T-helper 22 cell (primary cell): ENCODE data around the gene ODF2.
"Not testable (repeated sequence)": the region's sequence is repeated elsewhere in the genome, so short reads cannot be mapped to it uniquely, and the experiment has no call there.

Experiments used
- DNase-seq: peaks from one replicate; pipeline ENCODE4 v3.0.0-alpha.2; 2020; ENCODE audit warnings: low read depth

ODF2 gene

DNA sequence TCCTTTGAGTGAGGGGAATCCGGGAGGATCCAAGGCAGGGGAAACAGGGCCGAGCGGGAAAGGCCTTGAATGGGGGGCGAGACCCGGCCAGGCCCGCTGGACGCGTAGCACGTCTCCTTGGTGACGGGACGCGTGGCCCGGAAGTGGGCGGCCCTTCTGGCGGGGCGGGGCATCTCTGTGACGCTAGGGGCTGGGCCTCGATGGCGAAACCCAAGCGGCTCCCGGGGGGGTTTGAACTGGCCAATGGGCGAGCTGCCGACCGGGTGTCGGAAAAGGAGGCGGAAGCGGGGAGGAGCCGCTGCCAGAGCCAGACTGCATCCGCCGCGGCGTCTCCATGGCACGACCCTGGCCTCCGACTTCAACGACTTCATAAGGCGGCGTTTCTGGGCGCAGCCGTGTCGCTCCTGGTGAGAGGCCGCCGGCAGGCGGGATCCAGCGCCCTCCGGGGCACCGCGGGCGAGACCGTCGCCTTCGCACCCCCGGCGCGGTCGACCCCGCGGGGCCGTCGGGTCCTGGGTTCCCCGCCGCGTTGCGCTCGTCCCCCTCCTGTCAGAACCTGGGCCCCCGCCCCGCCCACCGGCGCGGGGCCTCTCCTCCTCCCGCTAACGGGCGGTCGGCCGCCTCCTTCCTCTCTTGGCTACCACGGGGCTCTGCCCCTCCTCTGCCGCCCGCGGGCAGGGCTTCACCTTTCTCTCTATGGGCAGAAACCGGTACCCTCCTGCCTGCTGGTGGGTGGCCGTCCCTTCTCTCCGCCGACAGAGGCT is at the start of gene ODF2:
Gene ODF2, plus strand, starts transcription at position 158 of the 764 bp plus-strand sequence. Its CDS starts 86 bp downstream, at position 244.
- DNase-seq: peak; percentile 97

DNA sequence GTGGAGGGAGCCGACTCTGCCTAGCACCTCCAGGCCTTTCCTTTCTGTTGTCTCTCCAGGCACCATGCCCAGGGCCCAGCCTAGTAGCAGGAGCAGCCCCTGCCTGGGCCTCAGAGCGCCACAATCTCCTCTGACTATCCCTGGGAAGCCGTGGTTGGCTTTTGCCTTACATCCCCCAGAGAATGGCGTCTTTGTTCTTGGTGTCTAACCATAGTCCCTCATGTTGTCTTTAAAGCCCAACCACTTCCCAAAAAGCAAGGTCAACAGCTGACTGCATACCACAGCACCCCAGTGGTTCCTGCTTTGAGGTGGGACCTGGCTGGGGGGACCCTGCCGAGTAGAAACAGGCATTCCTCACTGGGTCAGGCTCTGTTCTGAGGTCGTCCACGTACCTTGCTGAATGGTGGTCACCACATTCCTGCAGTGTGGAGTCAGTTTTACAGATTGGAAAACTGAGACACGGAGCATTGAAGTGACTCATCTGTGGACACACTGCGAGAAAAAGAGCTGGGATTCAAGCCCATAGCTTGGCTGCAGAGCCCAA is 48.9 kb upstream of the ODF2 start:
- DNase-seq: no peak

DNA sequence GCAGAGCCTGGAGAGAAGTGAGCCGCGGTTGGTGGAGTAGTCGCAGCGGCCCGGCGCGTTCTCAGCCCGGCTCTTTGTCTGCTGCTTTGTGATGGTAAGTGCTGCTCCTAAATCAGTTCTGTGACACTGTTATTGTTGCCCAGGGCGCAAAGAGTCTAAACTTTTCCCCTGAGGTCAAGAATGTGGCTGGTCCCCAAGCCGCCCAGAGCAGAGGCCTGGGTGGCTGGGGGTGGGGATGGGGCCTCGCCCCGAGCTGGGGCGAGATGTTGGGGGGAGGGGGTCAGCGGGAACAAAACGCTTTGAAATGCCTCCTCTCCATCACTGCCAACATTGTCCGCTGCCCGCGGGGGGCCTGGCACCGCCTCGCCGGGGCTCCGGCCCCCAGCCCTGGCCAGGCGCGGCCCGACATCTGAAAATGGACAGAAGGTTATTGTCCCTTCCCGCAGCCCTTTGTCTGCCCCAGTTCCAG is 46.8 kb upstream of the ODF2 start:
- no peak for DNase-seq

DNA sequence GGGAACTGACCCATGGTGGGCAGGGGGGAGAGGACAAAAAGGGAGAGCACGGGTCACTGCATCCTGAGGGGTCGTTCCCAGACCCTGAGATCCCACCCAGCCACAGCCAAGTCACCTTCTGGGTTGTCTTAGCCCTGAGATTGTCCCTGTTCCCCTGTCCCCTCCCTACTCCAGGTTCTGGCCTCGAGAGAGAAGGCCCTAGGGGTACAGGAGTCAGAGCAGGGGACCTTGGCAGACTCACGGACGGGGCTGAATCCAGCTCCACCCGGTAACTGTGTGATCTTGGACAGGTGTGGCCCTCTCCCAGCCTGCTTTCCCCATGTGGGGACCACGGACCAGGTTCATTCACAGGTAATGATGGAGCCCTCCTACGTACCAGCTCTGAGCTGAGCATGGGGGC is 46.4 kb upstream of the ODF2 start:
- no peak for DNase-seq

DNA sequence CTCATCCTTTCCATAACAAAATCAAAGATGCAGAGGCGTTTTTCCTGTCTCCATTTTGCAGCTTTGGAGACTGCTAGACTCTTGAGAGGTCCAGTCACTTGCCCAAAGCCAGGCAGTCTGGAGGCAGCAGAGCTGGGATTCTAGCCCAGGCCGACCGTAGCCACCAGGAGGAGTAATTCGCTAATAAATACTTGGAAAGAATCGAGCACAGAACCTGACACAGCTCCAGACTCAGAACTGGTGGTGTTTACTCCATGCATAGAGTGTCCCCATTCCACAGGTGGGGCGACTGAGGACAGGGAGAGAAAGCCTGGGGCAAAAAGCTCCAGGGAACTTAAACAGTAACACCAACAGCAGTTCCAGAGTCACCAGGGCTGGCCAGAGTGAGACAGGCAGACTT is 45.8 kb upstream of the ODF2 start:
- no peak for DNase-seq

DNA sequence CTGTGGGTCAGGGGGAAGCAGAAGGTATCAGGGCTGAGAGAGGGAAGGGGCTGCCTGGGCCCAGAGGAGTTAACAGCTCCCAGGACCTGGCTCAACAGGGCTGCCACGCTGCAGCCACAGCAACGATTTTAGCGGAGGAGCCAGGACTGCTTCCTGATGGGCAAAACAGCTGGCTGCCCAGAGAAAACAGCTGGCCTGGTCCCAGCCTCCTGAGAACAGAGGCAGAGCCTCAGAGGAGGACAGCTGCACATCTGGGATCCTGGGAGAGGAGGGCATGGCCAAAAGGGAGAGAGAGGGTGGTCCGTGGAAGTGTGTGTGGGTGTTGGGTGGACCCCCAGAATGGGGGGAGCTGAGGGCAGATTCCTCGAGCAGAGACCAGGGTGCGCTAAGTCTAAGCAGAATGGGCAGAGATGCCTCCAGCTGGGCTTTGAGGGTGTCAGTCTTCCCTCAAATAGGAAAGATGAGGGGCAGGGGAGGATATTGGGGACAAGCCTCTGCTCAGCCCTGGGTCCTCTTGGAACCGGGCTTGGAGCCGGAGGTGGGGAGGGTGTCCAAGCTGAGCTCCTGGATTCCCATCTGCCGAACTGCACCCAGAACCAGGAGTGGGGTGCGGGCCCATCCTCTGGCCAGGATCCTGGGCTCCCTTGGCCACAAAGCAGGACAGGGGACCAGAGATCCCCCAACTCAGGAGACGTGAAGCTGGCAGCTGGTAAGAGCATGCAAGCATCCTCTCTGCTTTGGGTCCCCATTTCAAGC is 44.3 kb upstream of the ODF2 start:
- no peak for DNase-seq

DNA sequence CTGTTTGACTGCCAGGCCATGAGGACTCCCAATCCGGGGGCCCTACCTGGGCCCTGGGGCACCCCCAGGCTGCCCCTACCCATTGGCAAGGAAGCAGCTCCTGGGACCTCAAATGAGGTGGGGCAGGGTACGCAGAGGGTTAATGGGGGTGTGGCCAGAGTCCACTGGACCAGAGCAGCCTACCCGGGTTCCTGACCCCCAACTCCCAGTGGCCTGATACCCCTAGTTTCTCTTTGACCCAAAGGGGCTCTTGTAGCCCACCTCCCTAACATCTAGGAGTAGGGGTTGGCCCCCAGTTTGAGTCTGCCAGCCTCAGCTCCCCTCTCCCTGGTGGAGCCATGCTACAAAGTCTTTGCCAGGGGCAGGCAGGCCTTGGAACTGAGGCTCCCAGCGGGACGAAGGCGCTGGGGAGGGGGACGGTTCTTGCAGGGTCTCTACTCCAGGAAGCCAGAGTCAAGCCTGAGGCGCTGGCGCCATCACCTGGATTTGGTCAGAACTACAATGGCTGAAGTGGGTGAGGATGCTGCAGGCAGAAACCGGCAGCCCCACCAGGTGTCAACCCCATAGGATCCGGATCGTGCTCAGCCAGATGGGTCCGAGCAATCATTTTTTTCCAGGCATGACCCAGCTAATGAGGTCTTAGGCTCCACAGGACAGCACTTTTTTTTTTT is 43.6 kb upstream of the ODF2 start:
- peak; percentile 7 for DNase-seq

DNA sequence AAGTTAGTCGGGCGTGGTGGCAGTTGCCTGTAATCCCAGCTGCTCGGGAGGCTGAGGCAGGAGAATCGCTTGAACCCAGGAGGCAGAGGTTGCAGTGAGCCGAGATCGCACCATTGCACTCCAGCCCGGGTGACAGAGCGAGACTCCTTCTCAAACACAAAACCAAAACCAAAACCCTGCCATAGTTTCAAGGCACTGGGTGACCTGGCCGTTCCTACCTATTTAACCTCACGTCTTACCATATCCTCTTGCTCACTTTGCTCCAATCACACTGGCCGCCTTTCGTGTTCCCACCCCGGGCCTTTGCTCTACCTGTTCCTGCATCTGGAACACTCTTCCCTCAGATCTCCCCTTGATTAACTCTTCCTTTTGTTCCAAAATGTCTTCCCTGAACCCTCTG is 42.1 kb upstream of the ODF2 start:
- not testable (repeated sequence) for DNase-seq

DNA sequence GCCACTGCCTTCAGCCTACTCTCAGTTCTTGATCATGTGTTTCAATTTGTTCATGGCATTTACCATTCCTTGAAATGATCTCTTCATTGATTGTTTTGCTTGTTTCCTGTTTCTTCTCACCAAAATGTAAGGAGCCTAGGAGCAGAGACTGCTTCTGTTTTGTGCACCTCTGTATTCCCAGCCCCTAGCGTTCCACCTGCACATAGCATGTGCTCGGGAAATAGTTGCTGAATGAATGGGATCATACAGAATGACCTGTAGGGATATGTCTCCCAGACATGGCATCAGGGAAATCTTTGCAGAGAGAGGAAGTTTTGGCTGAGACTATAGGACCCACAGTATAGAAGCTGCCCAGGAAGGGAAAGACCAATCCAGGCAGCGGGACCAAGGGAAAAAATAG is 41.3 kb upstream of the ODF2 start:
- DNase-seq: no peak

DNA sequence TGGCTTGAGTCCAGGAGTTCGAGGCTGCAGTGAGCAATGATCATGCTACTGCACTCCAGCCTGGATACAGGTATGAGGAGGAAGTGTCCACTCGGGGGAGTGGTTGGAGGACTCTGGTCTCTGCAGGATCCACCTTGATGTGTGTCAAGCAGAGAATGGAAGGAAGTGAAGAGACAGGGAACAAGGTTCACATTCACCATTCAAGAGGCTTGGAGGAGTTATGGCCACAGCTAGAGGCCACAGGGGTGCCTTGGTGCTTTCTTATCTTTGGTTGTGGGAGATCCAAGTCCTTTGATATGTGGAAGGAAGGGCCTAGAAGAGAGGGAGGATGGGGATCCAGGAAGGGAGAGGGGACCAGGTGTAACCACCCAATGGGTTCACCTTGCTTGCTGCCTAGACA is 40.5 kb upstream of the ODF2 start:
- DNase-seq: no peak

DNA sequence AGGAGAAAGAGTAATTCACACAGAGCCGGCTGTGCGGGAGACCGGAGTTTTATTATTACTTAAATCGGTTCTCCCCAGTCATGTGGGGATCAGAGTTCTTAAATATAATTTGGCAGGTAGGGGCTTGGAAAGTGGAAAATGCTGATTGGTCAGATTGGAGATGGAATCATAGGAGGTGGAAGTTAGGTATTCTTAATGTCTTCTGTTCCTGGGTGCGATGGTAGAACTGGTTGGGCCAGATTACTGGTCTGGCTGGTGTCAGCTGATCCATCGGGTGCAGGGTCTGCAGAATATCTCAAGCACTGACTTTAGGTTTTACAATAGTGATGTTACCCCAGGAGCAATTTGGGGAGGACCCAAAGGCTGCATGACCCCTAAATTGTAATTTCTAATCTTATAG is 39.8 kb upstream of the ODF2 start:
- DNase-seq: no peak

DNA sequence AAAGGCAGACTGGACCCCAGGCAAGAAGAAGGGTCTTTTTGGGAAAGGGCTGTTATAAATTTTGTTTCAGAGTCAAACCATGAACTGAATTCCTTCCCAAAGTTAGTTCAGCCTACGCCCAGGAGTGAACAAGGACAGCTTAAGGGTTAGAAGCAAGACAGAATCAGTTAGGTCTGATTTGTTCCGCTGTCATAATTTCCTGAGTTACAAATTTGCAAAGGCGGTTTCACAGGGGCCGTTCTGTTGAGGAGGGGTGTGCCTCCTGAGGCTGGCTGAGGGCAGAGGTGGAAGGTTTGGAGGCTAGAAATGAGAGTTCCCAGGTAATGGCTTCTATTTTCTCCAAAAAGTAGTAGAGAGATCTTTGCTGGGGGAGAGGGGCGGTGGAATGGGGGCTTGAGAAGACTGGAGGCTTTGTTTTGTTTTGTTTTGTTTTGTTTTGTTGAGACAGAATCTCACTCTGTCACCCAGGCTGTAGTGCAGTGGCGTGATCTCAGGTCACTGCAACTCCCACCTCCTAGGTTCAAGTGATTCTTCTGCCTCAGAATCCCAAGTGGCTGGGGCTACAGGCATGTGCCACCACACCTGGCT is 39.3 kb upstream of the ODF2 start:
- DNase-seq: no peak

DNA sequence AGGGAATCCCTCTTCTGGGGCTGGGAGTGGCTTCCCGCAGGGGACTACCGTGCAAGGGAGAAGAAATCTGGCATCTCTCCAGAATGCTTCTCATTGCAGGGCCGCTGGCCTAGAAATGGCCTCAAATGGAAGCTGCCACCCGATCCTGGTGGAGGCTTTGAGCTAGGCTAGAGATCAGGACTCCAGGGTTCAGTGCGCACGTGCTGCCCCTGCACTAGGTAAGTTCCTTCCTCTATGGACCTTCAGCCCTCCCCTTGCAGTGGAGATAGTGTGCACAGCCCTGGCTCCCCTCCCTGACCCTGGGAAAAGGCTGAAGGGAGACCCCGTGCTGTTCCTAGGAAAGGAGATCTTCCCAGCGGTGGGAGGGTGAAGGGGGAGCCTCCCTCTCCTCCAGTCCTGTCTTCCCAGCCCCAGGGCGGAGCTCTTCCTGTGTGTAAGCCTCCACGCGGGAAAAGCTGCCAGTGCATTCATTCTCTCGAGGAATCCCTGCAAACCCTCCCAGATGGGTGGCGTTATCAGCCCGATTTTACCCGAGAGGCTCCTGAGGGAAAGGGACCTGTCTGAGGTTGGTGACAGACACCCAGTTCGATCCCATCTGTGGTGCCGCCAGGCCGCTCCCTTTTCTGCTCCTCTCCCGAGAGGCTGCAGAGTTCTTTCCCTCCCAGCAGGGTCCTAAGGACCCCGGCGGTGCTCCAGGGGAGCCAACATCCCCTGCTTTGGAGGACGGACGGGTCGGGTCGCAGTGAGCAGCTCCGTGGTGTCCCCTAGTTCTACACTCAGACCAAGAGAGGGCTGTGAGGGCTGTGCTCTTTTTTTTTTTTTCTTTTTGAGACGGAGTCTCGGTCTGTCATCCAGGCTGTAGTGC is 36.5 kb upstream of the ODF2 start:
- DNase-seq: no peak

DNA sequence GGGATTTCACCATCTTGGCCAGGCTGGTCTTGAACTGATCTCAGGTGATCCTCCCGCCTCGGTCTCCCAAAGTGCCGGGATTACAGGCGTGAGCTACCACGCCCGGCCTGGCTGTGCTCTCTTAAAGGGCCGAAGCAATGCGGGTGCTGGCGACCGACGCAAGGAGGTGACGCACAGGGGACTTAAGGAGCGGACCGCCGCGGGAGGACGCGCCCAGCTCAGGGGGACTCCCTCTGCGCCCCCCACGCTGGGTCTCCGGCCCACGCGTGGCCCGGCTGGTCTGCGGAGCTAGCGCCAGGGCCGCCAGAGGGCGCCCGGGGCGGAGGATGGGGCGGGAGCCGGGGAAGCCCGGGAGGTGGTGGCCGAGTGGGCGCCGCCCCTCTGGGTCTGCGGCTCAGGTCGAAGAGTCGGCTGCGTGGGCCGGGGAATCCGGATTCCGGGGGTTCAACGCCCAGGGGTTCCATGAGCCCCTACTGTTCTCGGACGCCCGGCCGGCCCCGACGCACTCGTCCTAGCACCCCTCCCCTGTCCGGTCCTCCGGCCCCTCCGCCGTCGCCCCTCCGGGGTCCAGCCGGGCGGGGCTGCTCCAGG is 35.7 kb upstream of the ODF2 start:
- DNase-seq: peak; percentile 45

DNA sequence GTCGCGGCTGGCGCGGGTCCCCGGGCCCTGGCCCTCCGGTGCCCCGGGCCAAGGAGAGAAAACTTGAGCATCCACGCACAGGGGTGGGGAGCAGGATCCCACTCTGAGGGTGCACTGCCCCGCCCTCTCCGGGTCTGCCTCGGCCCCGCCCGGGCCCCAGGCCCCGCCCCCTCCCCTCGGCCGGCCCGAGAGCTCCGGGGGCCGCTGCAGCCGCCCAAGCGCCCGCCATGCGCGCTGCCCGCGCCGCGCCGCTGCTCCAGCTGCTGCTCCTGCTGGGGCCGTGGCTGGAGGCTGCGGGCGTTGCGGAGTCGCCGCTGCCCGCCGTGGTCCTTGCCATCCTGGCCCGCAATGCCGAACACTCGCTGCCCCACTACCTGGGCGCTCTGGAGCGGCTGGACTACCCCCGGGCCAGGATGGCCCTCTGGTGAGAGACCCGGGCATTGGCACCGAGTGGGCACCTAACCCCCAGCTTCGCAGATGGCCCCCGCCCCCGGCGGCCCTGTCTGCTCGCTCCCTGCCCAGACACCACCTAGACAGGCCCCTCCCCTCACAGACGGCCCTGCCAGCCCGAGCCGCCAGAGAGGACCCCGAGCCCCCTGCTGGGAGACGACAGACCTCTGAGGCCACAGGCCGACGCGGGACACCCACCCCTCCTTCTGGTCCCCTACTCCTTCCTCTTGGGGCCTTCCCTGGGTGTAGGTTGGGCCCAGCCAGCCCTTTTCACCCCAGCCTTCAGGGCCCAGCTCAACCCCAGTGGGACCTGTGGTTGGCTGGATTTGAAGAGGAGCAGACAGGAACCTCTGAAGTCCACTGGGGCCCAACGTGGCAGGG is 34.9 kb upstream of the ODF2 start, which contains the start of gene CERCAM:
Gene CERCAM, plus strand, starts transcription at position 207 of the 831 bp plus-strand sequence. Its CDS starts 21 bp downstream, at position 228.
- peak; percentile 29 for DNase-seq

DNA sequence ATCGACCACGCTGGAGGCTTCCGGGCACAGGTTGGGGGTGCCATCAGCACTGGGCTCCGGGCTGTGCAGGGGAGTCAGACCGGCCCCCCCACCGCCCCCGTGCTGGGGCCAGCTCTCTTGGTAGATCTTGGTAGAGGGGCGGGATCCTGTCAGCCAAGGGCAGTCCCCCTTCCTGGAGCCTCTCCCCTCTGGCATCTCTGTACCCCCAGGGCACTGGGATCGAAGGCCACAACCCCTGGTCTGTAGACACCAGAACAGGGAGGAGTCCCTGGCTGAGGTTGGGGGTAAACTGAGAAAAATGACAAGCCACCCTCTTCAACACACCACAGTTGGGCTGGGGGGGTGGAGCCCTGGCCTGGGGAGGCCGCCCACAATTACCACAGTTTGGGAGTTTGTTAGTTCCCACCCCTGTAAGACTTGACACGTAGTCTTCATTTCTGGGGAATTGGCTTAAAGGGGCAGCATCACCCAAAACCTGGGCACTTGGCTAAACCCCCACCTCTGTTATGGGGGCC is 34.3 kb upstream of the ODF2 start:
- DNase-seq: no peak

DNA sequence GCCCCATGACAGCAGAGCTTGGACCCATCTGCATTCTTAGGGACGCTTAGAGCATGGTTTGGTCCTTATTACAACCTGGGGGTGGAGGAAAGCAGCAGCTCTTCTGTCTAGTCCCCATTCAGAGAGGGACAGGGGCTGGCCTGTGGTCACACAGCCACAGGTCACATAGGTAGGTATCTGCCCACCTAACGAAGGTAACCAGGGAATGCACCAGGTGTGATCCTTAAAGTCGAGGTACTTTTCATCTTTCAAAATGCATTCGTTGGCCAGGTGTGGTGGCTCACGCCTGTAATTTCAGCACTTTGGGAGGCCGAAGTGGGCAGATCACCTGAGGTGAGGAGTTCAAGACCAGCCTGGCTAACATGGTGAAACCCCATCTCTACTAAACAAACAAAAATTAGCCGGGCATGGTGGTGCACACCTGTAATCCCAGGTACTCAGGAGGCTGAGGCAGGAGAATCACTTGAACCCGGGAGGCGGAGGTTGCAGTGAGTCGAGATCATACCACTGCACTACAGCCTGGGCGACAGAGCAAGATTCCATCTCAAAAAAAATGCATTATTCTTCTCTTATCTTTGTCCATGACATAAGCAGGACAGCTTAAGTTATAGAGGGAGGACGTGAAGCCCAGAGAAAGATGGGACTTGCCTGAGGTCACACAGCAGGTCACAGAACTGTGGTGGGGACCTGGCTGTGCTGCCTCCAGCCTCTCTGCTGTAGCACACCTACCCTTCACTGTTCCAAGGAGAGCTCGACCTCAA is 33.6 kb upstream of the ODF2 start:
- not testable (repeated sequence) for DNase-seq

DNA sequence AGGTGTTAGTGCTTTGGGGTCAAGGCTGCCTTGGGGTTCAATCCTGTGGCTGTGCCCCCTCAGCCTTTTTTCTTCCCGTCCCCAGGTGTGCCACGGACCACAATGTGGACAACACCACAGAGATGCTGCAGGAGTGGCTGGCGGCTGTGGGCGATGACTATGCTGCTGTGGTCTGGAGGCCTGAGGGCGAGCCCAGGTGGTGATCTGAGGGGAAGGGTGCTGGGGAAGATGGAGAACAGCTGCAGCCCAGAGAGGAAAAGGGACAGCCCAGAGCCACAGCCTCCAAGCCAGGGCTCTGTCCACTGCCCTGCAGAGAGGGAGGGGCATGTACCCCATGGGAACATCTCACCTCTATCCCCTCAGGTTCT is 33.0 kb upstream of the ODF2 start:
- DNase-seq: no peak

DNA sequence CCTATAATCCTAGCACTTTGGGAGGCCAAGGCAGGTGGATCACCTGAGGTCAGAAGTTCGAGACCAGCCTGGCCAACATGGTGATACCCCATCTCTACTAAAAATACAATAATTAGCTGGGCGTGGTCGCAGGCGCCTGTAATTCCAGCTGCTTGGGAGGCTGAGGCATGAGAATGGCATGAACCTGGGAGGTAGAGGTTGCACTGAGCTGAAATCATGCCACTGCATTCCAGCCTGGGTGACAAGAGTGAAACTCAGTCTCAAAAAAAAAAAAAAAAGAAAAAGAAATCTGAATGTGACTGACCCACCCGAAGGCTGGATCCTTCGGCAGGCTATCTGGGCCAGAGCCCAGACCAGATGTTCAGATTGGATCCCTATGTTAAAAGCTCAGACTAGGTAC is 32.5 kb upstream of the ODF2 start:
- not testable (repeated sequence) for DNase-seq
